Right ventricle myocardium superior (tissue), 1 donor: ENCODE measurements around the gene HPSE. TPM values are rescaled to one million over a fixed set of nuclear protein-coding genes. Genes with fewer than 3 reads are reported as not detected.

Source experiments
- ATAC-seq: fragments of 200-7000 bp; cut with Tn5 transposase; one replicate; pipeline ENCODE4 v1.9.1; 2020; ENCODE audit warnings: mild to moderate bottlenecking; ENCODE audit not compliant: poor library complexity
- DNase-seq: peaks from one replicate; pipeline ENCODE4 v3.0.0-alpha.2; 2020
- intact Hi-C: fragments of 100-400 bp; cut with DNase I; formaldehyde crosslinking; loops from one replicate; pipeline ENCODE4 v1.11.2; 2022
- total RNA-seq: library from RNA; stranded (reverse); fragmentation: NEBNext Ultra II Directional; extraction: Animal tissue kit (Norgen Biotek cat#: 25700); gene quantifications from one replicate; pipeline ENCODE4 v1.2.1, GENCODE V29; 2021
- donor health status: DM: no; HTN: yes; CAD: no; lungs with severe emphysema.

The HPSE gene
- total RNA-seq, 1 donor from 2014 or later = 1.5 TPM

DNA sequence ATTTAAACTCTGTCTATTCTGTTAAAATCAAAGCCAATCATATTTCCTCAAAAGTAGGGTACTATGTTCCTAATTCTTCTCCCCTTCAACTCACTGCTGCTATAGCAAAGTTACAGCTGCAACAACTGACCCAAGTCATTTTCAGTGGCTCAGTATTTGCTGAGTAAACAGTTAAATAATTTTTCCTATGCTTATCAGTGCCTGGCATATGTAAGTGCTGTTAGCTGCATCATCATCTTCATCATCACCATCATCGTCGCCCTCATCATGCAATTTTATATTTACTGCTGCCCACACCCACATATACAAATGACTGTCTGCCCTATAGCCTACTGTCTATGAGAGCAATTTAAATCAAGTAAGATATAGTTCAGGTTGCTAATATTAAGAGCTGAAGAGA is 72.0 kb downstream of the HPSE start:
- intact Hi-C loops = loop anchor here (10.0 kb wide), 1 partner anchor 798 kb away; no protein-coding TSS in a partner anchor
- no peak for DNase-seq
- no peak for ATAC-seq

DNA sequence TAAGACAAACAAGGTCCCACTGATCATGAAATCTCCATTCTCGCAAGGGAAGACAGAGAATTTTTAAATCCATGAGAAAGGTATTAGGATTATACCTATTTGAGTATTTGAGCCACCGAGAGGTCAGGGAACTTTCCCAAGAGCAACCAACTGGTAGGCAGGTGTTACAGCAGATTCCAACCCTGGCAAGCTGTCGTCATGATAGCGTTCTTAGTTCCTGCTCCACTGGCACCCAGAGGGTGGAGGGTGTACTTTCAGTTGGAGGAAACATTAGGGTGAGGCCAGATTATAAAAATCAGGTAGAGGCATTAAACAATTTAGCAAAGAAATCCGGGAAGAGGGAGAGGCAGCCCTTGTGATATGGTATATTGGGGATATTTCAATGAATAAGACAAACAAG is 73.3 kb downstream of the HPSE start:
- DNase-seq (no peak), ATAC-seq (no peak)
- intact Hi-C loops = loop anchor here (10.0 kb wide), 1 partner anchor 797 kb away; no protein-coding TSS in a partner anchor

DNA sequence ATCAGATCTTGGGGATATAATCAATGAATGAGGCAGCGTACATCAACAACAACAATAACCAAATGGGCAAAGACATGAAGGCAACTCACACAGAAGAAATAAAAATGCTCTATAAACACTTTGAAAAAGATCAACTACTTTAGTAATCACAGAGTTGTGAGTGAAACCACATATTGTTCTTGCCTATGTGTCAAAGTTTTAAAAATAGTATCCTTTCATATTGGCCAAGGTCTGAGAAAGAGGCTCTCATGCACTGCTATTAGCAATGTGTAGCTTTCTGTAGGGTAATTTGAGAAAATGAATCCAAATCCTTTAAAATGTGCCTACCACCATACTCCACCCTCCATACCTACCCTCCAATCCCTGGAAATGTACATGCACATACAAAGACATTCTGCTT is 75.1 kb downstream of the HPSE start:
- DNase-seq (no peak), ATAC-seq (peak; percentile 66)
- intact Hi-C loops = no loop called here

- no peak for ATAC-seq
- DNase-seq = no peak
- intact Hi-C loops = no loop called here
These were observed 76.2 kb downstream of the HPSE start for GRCh38 chr4:83258461-83258860.

- intact Hi-C loops = no loop called here
- DNase-seq (no peak), ATAC-seq (no peak)
These were observed 76.8 kb downstream of the HPSE start for GRCh38 chr4:83257811-83258210.

GRCh38 chr4:83255584-83255983 is 79.1 kb downstream of the HPSE start:
- intact Hi-C loops = no loop called here
- DNase-seq (no peak), ATAC-seq (no peak)

- intact Hi-C loops = no loop called here
- ATAC-seq = peak; percentile 58
- no peak for DNase-seq
These were observed 81.8 kb downstream of the HPSE start for GRCh38 chr4:83252782-83253405.

- DNase-seq = no peak
- intact Hi-C loops = no loop called here
- no peak for ATAC-seq
These were observed 83.2 kb downstream of the HPSE start for GRCh38 chr4:83251447-83251830.

- DNase-seq (no peak), ATAC-seq (no peak)
- intact Hi-C loops = no loop called here
These were observed 83.8 kb downstream of the HPSE start for GRCh38 chr4:83250687-83251446.

GRCh38 chr4:83248486-83248885 is 86.2 kb downstream of the HPSE start:
- ATAC-seq = no peak
- intact Hi-C loops = no loop called here

GRCh38 chr4:83247415-83248357 is 87.0 kb downstream of the HPSE start:
- no peak for DNase-seq
- ATAC-seq = peak; percentile 18
- intact Hi-C loops = no loop called here

More at GRCh38 chr4:83248486-83248885, 86.2 kb downstream of the HPSE start:
- no peak for DNase-seq

Other genes with a start within 250 kb of the HPSE start
- gene PLAC8, start 220.1 kb downstream of the HPSE start, total RNA-seq = 0.75 TPM
- 23.7 TPM for gene COQ2, start 50.0 kb downstream of the HPSE start, total RNA-seq
- gene HELQ, start 121.0 kb upstream of the HPSE start, total RNA-seq = 13.8 TPM
- 68.7 TPM for gene MRPS18C, start 121.2 kb upstream of the HPSE start, total RNA-seq
- 5.9 TPM for gene ABRAXAS1, start 150.3 kb upstream of the HPSE start, total RNA-seq
- 39.6 TPM for gene GPAT3, start 201.3 kb upstream of the HPSE start, total RNA-seq